ENCODE results near the gene HTRA3.

The HTRA3 gene

GRCh38 chr4:8326206-8326605 lies 56.7 kb downstream of the HTRA3 start:
- Histone ChIP-seq H2AFZ (no peak overlapping the region), H3K4me2 (ENCODE audit: low read length) (no peak overlapping the region), H3K79me2 (no peaks in the 10 kb centered on the region), H3K36me3 (ENCODE audit: control insufficient read depth, insufficient read depth, low read length) (no peaks in the 10 kb centered on the region), H3K9me3 (ENCODE audit: control insufficient read depth, low read length) (no peaks in the 10 kb centered on the region), H3K27me3 (ENCODE audit: control insufficient read depth, insufficient read depth, low read length) (no peaks in the 10 kb centered on the region), H3K27ac (no peak overlapping the region), H3K9ac (no peak overlapping the region), H3K4me3 (ENCODE audit: low read depth, low read length) (no peak overlapping the region), H3K4me1 (no peaks in the 10 kb centered on the region)
- no peak for TF ChIP-seq CTCF (IDR thresholded peaks at IDR 0.05)

GRCh38 chr4:8328456-8328855 lies 58.9 kb downstream of the HTRA3 start:
- Histone ChIP-seq H3K27me3 (ENCODE audit: control insufficient read depth, insufficient read depth, low read length) (no peaks in the 10 kb centered on the region), H3K79me2 (no peaks in the 10 kb centered on the region), H3K9ac (no peak overlapping the region), H2AFZ (no peak overlapping the region), H3K4me3 (ENCODE audit: low read depth, low read length) (no peak overlapping the region), H3K36me3 (ENCODE audit: control insufficient read depth, insufficient read depth, low read length) (no peaks in the 10 kb centered on the region), H3K9me3 (ENCODE audit: control insufficient read depth, low read length) (no peaks in the 10 kb centered on the region), H3K27ac (no peak overlapping the region), H3K4me1 (no peaks in the 10 kb centered on the region), H3K4me2 (ENCODE audit: low read length) (no peak overlapping the region)
- no peak for TF ChIP-seq CTCF (IDR thresholded peaks at IDR 0.05)

GRCh38 chr4:8328866-8329559 lies 59.5 kb downstream of the HTRA3 start:
- Histone ChIP-seq H3K9ac (no peak overlapping the region), H3K27ac (no peak overlapping the region), H3K4me3 (ENCODE audit: low read depth, low read length) (no peak overlapping the region), H2AFZ (no peak overlapping the region), H3K79me2 (no peaks in the 10 kb centered on the region), H3K4me1 (no peaks in the 10 kb centered on the region), H3K9me3 (ENCODE audit: control insufficient read depth, low read length) (no peaks in the 10 kb centered on the region), H3K36me3 (ENCODE audit: control insufficient read depth, insufficient read depth, low read length) (no peaks in the 10 kb centered on the region), H3K27me3 (ENCODE audit: control insufficient read depth, insufficient read depth, low read length) (no peaks in the 10 kb centered on the region), H3K4me2 (ENCODE audit: low read length) (no peak overlapping the region)
- no peak for TF ChIP-seq CTCF (IDR thresholded peaks at IDR 0.05)

- no peaks in the 10 kb centered on the region for H3K4me1 ChIP-seq
- H2AFZ ChIP-seq, result no peak overlapping the region
- no peaks in the 10 kb centered on the region for H3K27me3 ChIP-seq (ENCODE audit: control insufficient read depth, insufficient read depth, low read length)
- no peaks in the 10 kb centered on the region for H3K36me3 ChIP-seq (ENCODE audit: control insufficient read depth, insufficient read depth, low read length)
- no peak overlapping the region for H3K27ac ChIP-seq
- no peak for TF ChIP-seq CTCF (IDR thresholded peaks at IDR 0.05)
- H3K9ac ChIP-seq, result no peak overlapping the region
- H3K4me2 ChIP-seq (ENCODE audit: low read length), result no peak overlapping the region
- H3K9me3 ChIP-seq (ENCODE audit: control insufficient read depth, low read length), result no peaks in the 10 kb centered on the region
- no peaks in the 10 kb centered on the region for H3K79me2 ChIP-seq
- no peak overlapping the region for H3K4me3 ChIP-seq (ENCODE audit: low read depth, low read length)
Measured at GRCh38 chr4:8329560-8329858, 60.0 kb downstream of the HTRA3 start.

All from parathyroid adenoma (tissue), 2 donors.